Body of pancreas (tissue), 4 donors: ENCODE measurements around the gene LTBP1. TPM values are rescaled to one million over a fixed set of nuclear protein-coding genes. Genes with fewer than 3 reads are reported as not detected.

ENCODE experiments used
- ATAC-seq: fragments of 150-250 bp; one replicate; pipeline ENCODE4 v1.9.1; 2016
- DNase-seq, 4 donors: peaks; one replicate each; pipeline ENCODE4 v3.0.0-alpha.2; 2019
- H3K27ac ChIP-seq, 4 donors: fragments of 200-600 bp; sonication (generic); 1 replicate in 3 of 4; 2 replicates in 1 of 4; pipeline versions ENCODE4 v1.5.1 to v1.6.1; 2016 to 2019; ENCODE audit warnings: mild to moderate bottlenecking in 1 of 4, mixed read lengths in 1 of 4, moderate library complexity in 1 of 4
- H3K27me3 ChIP-seq, 2 donors: fragments of 200-600 bp; sonication (generic); one replicate each; pipeline ENCODE4 v1.6.0; 2016; ENCODE audit warnings: mild to moderate bottlenecking in 1 of 2
- H3K36me3 ChIP-seq, 2 donors: fragments of 200-600 bp; sonication (generic); replicated peaks in 1 of 2; 2 replicates each; pipeline ENCODE4 v1.5.1; 2016; ENCODE audit warnings: low read depth in 2 of 2; ENCODE audit not compliant: insufficient read depth in 1 of 2
- H3K4me1 ChIP-seq: fragments of 200-600 bp; sonication (generic); one replicate; pipeline ENCODE4 v1.6.0; 2016
- H3K4me3 ChIP-seq, 2 donors: fragments of 200-600 bp; sonication (generic); 1 replicate in 1 of 2; 2 replicates in 1 of 2; pipeline ENCODE4 v1.5.1; 2016 to 2019
- H3K9me3 ChIP-seq, 3 donors: fragments of 200-600 bp; sonication (generic); 1 replicate in 2 of 3; 2 replicates in 1 of 3; pipeline ENCODE4 v1.5.1; 2016
- CTCF ChIP-seq, 7 experiments: fragments of 450-650 bp in 4 of 7; fragments of 200-600 bp in 3 of 7; sonication (generic) in 3 of 7; IDR thresholded peaks; one replicate each; pipeline ENCODE4 v1.5.1; 2016 to 2019; ENCODE audit warnings: antibody characterized with exemption in 7 of 7
- POLR2A ChIP-seq, 3 donors: fragments of 450-650 bp; IDR thresholded peaks; one replicate each; pipeline ENCODE4 v1.6.1; 2016; ENCODE audit warnings: antibody characterized with exemption in 3 of 3, mild to moderate bottlenecking in 2 of 3
- WGBS, 2 donors: methylation state at CpG; one replicate each; pipeline ENCODE4 v1.1.5; 2017; 5-methylcytosine and 5-hydroxymethylcytosine counted together
- intact Hi-C: fragments of 100-400 bp; cut with DNase I; formaldehyde crosslinking; loops from one replicate; pipeline ENCODE4 v1.15.1; 2023
- total RNA-seq, 2 donors: library from RNA; depleted of rRNA; stranded (reverse); fragments of >200 nt; gene quantifications; one replicate each; pipeline ENCODE4 v1.1.0, GENCODE V29; 2016

LTBP1 gene
- total RNA-seq, 2 donors from 2014 or later: 8.8 to 10.2 TPM

GRCh38 chr2:33202641-33203522 lies 256.1 kb downstream of the LTBP1 start:
- H3K9me3 ChIP-seq: no peaks in the 10 kb centered on the region
- H3K4me1 ChIP-seq: peaks cover 4% of the 10 kb centered on the region
- intact Hi-C loops: no loop called here
- no peak overlapping the region for H3K4me3 ChIP-seq
- DNase-seq (no peak), ATAC-seq (no peak)
- H3K27me3 ChIP-seq: no peaks in the 10 kb centered on the region
- no peaks in the 10 kb centered on the region for H3K36me3 ChIP-seq
- 79 to 94% methylated on average over 9 of the region's 9 CpGs for WGBS, 2 donors
- TF ChIP-seq CTCF (IDR thresholded peaks at IDR 0.05) (no peak), POLR2A (IDR thresholded peaks at IDR 0.05) (no peak)
- no peak overlapping the region for H3K27ac ChIP-seq

- DNase-seq: no peak
- WGBS, 2 donors: 66 to 80% methylated on average over 2 of the region's 2 CpGs
- peaks cover 4% of the 10 kb centered on the region for H3K4me1 ChIP-seq
- H3K36me3 ChIP-seq: no peaks in the 10 kb centered on the region
- no peaks in the 10 kb centered on the region for H3K27me3 ChIP-seq
- intact Hi-C loops: no loop called here
- no peak overlapping the region for H3K4me3 ChIP-seq
- no peak for ATAC-seq
- no peak overlapping the region for H3K27ac ChIP-seq
- no peaks in the 10 kb centered on the region for H3K9me3 ChIP-seq
- no peak for TF ChIP-seq POLR2A (IDR thresholded peaks at IDR 0.05)
- TF ChIP-seq CTCF (IDR thresholded peaks at IDR 0.05): no peak
Measured at GRCh38 chr2:33204945-33205344, 258.2 kb downstream of the LTBP1 start.

- Histone ChIP-seq H3K36me3 (no peaks in the 10 kb centered on the region), H3K4me3 (no peak overlapping the region), H3K27me3 (no peaks in the 10 kb centered on the region), H3K9me3 (no peaks in the 10 kb centered on the region), H3K4me1 (peaks cover 4% of the 10 kb centered on the region), H3K27ac (no peak overlapping the region)
- DNase-seq: no peak
- WGBS, 2 donors: 89 to 94% methylated on average over 1 of the region's 1 CpG
- TF ChIP-seq POLR2A (IDR thresholded peaks at IDR 0.05) (no peak), CTCF (IDR thresholded peaks at IDR 0.05) (no peak)
- no peak for ATAC-seq
- intact Hi-C loops: no loop called here
Measured at GRCh38 chr2:33205693-33206434, 259.1 kb downstream of the LTBP1 start.

GRCh38 chr2:33207151-33207740 lies 260.5 kb downstream of the LTBP1 start:
- no peak for TF ChIP-seq CTCF (IDR thresholded peaks at IDR 0.05)
- no peak for TF ChIP-seq POLR2A (IDR thresholded peaks at IDR 0.05)
- Histone ChIP-seq H3K9me3 (no peaks in the 10 kb centered on the region), H3K4me1 (peaks cover 4% of the 10 kb centered on the region), H3K4me3 (no peak overlapping the region), H3K36me3 (no peaks in the 10 kb centered on the region), H3K27ac (no peak overlapping the region), H3K27me3 (no peaks in the 10 kb centered on the region)
- WGBS, 2 donors: 52 to 55% methylated on average over 4 of the region's 4 CpGs
- intact Hi-C loops: no loop called here
- ATAC-seq: no peak
- DNase-seq: no peak
